ENCODE measurements around the gene VWA3B. TPM values are rescaled to one million over a fixed set of nuclear protein-coding genes. Genes with fewer than 3 reads are reported as not detected.

The VWA3B gene
- total RNA-seq, 2 donors from 2014 or later = 0.78 TPM; not detected in 1

DNA sequence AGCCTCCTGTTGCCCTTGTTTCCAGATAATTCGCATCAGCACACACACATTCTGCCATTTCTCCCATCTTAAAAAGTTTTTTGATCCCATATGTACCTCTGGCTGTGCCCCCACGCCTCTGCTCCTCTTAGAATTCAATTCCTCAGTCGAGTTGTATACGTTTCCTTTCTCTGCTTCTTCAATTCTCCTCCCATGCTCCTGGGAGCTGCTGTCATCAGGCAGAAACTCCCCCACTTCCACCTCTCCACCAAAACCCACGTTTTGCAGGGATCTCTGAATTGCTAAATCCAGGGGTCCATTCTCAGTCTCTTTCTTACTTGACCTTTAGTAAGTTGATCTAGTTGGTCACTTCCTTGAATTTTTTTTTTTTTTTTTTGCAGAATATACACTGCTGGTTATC lies 98.8 kb downstream of the VWA3B start:
- intact Hi-C loops (cut with DNase I) = no loop called here
- no peak overlapping the region for H3K27ac ChIP-seq
- 50 to 53% methylated on average over 5 of the region's 5 CpGs for WGBS, 2 donors
- ATAC-seq (no peak), DNase-seq (no peak)
- no peak for TF ChIP-seq POLR2A (IDR thresholded peaks at IDR 0.05)
- TF ChIP-seq, protein P1, sequence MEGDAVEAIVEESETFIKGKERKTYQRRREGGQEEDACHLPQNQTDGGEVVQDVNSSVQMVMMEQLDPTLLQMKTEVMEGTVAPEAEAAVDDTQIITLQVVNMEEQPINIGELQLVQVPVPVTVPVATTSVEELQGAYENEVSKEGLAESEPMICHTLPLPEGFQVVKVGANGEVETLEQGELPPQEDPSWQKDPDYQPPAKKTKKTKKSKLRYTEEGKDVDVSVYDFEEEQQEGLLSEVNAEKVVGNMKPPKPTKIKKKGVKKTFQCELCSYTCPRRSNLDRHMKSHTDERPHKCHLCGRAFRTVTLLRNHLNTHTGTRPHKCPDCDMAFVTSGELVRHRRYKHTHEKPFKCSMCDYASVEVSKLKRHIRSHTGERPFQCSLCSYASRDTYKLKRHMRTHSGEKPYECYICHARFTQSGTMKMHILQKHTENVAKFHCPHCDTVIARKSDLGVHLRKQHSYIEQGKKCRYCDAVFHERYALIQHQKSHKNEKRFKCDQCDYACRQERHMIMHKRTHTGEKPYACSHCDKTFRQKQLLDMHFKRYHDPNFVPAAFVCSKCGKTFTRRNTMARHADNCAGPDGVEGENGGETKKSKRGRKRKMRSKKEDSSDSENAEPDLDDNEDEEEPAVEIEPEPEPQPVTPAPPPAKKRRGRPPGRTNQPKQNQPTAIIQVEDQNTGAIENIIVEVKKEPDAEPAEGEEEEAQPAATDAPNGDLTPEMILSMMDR (IDR thresholded peaks at IDR 0.05) = no peak
- no peak overlapping the region for H3K4me3 ChIP-seq
- no peaks in the 10 kb centered on the region for H3K27me3 ChIP-seq
- H3K9me3 ChIP-seq = no peaks in the 10 kb centered on the region
- H3K36me3 ChIP-seq (replicated peaks in 1 of 2; ENCODE audit: insufficient read depth in 1 of 2, low read depth in 2 of 2) = no peaks in the 10 kb centered on the region
- no peaks in the 10 kb centered on the region for H3K4me1 ChIP-seq

DNA sequence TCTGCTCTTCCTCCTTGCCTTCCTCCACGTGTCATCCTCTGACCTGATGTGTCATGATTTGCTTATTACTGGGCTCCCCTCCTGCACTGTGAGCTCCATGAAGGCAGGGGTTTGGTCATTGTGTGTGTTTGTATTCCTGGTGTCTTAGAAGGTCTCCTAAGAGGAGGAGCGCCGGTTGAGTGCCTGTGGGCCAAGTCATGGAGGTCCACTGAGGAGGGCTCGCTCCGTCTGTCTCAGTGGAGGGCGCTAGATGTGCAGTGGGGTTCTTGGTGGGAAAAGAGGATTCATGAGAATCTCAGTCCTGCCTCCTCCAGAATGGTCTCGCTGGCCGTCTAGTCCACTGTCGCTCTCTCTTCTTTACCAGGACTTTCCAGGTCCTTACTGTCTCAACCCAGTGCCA lies 100.2 kb downstream of the VWA3B start:
- intact Hi-C loops (cut with DNase I) = no loop called here
- no peaks in the 10 kb centered on the region for H3K9me3 ChIP-seq
- H3K4me3 ChIP-seq = no peak overlapping the region
- H3K27ac ChIP-seq = no peak overlapping the region
- no peaks in the 10 kb centered on the region for H3K4me1 ChIP-seq
- DNase-seq (no peak), ATAC-seq (no peak)
- no peaks in the 10 kb centered on the region for H3K27me3 ChIP-seq
- 86 to 90% methylated on average over 9 of the region's 9 CpGs for WGBS, 2 donors
- no peaks in the 10 kb centered on the region for H3K36me3 ChIP-seq (replicated peaks in 1 of 2; ENCODE audit: insufficient read depth in 1 of 2, low read depth in 2 of 2)
- no peak for TF ChIP-seq POLR2A (IDR thresholded peaks at IDR 0.05)
- TF ChIP-seq, protein P1 (IDR thresholded peaks at IDR 0.05) = no peak

DNA sequence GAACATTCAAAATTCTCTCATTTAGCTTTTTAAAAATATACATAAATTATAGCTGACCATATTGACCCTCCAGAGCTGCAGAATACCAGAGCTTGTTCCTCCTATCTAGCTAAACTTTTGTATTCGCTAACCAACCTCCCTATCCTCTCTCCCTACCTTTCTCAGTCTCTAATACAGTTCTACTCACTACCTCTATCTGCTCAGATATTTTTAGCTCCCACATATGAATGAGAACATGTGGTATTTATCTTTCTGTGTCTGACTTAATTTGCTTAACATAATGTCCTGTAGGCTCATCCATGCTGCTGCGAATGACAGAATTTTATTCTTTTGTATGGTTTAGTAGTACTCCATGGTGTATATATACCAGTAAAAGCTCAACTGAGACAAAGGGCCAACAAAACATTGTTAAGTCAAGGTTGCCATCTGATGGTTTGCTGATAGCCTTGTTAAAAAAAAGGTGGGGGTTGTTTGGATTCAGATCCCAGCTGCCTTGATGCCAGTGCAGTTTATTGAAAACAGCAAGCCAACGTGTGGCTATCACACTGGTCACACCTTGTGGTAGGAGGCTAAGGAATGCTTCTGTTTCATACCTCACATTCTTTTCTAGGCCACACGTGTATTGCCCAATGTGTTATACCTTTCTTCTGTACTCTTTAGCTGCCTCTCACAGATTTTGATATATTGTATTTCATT lies 101.5 kb downstream of the VWA3B start:
- intact Hi-C loops (cut with DNase I) = no loop called here

DNA sequence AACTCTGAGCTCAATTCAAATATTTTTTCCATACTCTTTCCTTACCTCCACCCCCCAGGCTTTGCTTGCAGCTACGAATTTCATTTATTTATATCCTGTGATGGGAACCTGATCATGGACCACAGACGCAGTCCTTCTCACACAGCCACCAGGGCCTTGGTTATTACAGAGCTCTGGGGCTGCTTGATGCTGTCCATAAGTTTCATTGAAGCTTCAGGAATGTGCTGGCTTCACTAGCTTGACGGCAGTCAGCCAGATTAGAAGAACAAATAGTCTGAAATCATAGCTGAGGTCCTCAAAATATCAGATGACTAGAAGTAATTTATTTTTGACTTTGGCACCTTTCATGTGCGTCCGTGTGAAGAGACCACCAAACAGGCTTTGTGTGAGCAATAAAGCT lies 104.9 kb downstream of the VWA3B start:
- H3K4me3 ChIP-seq = no peak overlapping the region
- intact Hi-C loops (cut with DNase I) = no loop called here
- ATAC-seq = no peak
- no peaks in the 10 kb centered on the region for H3K9me3 ChIP-seq
- DNase-seq = no peak
- H3K27me3 ChIP-seq = no peaks in the 10 kb centered on the region
- TF ChIP-seq, protein P1 (IDR thresholded peaks at IDR 0.05) = no peak
- TF ChIP-seq POLR2A (IDR thresholded peaks at IDR 0.05) = no peak
- 30 to 45% methylated on average over 5 of the region's 5 CpGs for WGBS, 2 donors
- H3K4me1 ChIP-seq = no peaks in the 10 kb centered on the region
- H3K27ac ChIP-seq = no peak overlapping the region
- H3K36me3 ChIP-seq (replicated peaks in 1 of 2; ENCODE audit: insufficient read depth in 1 of 2, low read depth in 2 of 2) = no peaks in the 10 kb centered on the region

More for the DNA sequence above, 101.5 kb downstream of the VWA3B start:
- H3K9me3 ChIP-seq = no peaks in the 10 kb centered on the region
- no peaks in the 10 kb centered on the region for H3K36me3 ChIP-seq (replicated peaks in 1 of 2; ENCODE audit: insufficient read depth in 1 of 2, low read depth in 2 of 2)
- no peak overlapping the region for H3K4me3 ChIP-seq
- no peak overlapping the region for H3K27ac ChIP-seq
- H3K27me3 ChIP-seq = no peaks in the 10 kb centered on the region
- WGBS, 2 donors = 56 to 57% methylated on average over 4 of the region's 4 CpGs
- H3K4me1 ChIP-seq = no peaks in the 10 kb centered on the region
- no peak for TF ChIP-seq POLR2A (IDR thresholded peaks at IDR 0.05)
- TF ChIP-seq, protein P1 (IDR thresholded peaks at IDR 0.05) = no peak
- DNase-seq = no peak
- no peak for ATAC-seq

DNA sequence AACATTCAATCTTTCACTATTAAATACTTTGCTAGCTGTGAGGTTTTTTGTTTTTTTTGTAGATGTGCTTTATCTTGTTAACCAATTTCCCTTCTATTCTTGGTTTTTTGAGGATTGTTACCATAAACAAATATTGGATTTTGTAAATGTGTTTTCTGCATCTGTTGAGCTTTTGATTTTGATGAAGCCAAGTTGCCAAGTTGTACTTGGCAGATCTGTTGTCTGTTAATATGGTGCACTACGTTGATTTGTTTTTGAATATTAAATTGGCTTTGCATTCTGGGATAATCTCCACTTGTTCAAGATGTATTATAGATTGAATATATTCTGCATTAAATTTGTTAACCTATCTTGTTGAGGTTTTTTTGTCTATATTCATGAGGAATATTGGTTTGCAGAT lies 114.6 kb downstream of the VWA3B start:
- no peaks in the 10 kb centered on the region for H3K27me3 ChIP-seq
- H3K27ac ChIP-seq = no peak overlapping the region
- H3K4me3 ChIP-seq = no peak overlapping the region
- H3K4me1 ChIP-seq = no peaks in the 10 kb centered on the region
- DNase-seq = no peak
- intact Hi-C loops (cut with DNase I) = no loop called here
- TF ChIP-seq POLR2A (IDR thresholded peaks at IDR 0.05) = no peak
- TF ChIP-seq, protein P1 (IDR thresholded peaks at IDR 0.05) = no peak
- H3K36me3 ChIP-seq (replicated peaks in 1 of 2; ENCODE audit: insufficient read depth in 1 of 2, low read depth in 2 of 2) = no peaks in the 10 kb centered on the region
- H3K9me3 ChIP-seq = no peaks in the 10 kb centered on the region
- WGBS, 2 donors = 67 to 81% methylated on average over 1 of the region's 1 CpG
- ATAC-seq = no peak

All from body of pancreas (tissue), 4 donors.